GM18499 (cell line): ENCODE measurements around the gene CLEC3B.
"Not testable (repeated sequence)": the region's sequence is repeated elsewhere in the genome, so short reads cannot be mapped to it uniquely, and the experiment has no call there.

Source experiments
- ATAC-seq: cut with Tn5 transposase; IDR thresholded peaks from one replicate; pipeline ENCODE4 v1.9.1; 2021; ENCODE audit warnings: moderate number of reproducible peaks; ENCODE audit not compliant: insufficient read depth, unreplicated experiment

CLEC3B gene

DNA sequence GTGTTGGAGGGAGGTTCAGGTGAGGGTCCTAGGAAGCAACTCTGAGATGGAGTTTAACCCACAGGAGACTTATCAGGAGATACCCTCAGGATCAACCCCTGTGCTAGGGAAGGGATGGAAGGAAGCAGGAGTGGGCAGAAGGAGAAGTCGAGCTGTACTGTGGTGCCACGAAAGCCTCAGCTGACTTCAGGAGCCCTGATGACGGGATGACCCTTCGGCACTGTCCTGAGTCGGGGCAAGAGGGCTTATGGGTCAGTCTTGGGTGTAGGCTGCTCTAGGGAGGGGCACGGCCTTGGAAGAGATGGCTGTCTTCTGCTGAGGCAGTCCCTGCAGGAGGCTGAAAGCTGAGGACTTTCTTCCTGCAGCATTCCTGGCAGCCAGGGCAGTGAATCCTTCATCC lies 7.7 kb downstream of the CLEC3B start:
- ATAC-seq: no peak

DNA sequence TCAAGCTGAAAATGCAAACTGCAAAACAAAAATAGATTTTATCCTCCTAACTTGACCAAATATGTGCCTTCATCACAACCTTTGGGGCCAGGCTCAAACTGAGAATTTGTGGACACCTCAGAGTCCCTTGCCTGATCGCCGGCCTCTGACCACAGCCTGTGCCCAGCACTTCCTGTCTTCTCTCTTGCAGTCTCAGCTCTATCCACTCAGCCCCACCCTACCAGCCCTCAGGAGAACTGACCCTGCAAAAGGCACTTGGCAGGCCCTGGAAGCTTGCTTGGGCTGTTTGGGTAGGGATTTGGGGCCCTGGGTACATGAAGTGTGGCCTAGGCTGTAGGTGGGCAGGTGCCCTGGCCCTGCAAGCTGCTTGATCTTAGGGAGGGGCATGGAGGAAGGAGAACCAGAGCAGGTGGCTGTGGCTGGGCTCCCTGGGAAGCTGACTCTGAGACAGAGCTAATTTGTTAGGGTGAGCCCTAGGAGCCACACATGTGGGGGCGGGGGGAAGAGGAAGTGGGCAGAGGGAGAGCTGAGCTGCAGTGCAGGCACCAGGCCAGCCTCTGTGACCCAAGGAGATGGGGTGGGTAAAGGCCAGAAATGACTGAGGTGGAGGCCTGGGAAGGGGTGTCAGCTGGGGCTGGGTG lies 8.6 kb downstream of the CLEC3B start:
- no peak for ATAC-seq

DNA sequence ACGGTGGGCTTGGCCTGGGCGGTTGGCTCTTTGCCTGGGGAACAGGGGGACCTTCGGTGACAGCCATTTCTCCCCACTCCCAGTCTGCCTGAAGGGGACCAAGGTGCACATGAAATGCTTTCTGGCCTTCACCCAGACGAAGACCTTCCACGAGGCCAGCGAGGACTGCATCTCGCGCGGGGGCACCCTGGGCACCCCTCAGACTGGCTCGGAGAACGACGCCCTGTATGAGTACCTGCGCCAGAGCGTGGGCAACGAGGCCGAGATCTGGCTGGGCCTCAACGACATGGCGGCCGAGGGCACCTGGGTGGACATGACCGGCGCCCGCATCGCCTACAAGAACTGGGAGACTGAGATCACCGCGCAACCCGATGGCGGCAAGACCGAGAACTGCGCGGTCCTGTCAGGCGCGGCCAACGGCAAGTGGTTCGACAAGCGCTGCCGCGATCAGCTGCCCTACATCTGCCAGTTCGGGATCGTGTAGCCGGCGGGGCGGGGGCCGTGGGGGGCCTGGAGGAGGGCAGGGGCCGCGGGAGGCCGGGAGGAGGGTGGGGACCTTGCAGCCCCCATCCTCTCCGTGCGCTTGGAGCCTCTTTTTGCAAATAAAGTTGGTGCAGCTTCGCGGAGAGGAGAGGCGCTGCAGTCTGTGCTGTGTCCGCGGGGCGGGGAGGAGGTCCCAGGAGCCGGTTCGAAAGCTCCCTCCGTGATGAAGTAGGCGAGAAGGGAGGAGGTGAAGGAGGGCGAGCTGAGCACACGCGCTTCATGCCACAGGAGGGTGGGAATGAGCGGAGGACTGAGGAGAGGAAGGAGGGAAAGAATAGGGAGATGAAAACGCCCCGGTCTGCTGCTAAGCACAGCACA lies 9.6 kb downstream of the CLEC3B start:
- no peak for ATAC-seq

DNA sequence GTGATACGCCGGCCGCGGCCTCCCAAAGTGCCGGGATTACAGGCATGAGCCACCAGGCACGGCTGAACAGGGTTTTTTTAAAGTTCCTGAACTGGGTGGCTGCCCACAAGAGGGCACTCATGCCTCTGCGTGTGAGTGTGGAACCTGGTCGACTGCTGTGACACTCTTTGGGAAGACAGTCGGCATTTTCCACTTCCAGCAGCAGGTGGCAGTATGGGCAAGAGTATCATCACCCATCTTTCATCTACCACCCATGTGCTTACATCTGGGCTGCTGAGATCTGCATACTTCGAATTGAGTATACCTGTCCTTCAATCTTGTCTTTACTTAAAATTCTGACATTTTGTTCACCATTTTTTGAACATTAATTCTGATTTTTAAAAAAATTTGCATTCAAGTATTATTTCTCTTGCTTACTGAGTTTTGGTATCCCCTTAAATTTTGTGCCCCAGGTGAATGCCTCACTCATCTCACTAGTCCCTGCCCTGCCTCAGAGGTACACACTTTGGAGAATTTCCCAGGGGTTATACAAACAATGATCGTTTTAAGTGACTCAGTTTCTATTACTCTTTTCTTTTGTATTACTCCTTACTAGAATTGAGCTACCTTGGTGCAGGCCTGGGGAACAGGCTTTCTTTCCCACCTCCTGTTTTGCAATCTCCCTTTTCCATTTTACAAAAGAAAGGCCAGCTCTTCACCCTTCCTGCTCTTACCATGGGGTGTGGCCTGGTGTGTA lies 11.8 kb downstream of the CLEC3B start:
- ATAC-seq: no peak

DNA sequence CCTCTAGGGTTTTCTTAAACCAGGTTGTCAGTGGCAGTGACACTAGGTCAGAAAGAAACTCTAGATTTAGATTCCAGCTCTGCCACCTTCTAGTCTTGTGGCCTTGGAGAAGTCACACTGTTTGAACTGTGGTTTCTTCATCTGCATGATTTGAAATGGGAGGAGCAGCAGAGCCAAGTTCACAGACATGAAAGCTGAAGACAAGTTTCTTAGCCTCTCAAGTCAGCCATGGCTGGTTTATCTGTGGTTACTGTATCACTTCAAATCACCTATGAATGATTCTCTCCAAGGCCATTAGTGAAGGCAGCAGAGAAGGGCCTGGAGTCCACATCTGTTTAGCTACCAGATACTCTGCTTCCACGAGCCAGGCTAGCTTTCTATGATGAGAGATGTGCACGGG lies 15.6 kb downstream of the CLEC3B start:
- ATAC-seq: no peak

DNA sequence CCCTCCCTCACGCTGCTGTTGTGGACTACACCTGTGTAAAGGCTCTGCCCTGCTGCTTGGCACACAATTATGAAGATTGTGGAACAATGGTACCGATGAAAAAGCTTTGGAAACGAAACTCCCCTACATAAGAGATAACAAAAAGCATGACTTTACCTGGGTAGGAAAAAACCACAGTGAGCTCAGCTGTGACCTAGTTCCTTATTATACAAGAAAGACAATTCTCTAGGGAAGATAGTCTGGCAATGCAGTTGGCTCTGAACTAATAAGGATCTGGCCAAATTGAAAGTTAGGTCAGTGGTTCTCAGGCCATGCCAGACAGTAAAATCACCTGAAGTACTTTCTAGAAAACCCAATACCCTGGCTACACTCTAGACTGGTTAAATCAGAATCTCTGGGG lies 16.1 kb downstream of the CLEC3B start:
- ATAC-seq: no peak

DNA sequence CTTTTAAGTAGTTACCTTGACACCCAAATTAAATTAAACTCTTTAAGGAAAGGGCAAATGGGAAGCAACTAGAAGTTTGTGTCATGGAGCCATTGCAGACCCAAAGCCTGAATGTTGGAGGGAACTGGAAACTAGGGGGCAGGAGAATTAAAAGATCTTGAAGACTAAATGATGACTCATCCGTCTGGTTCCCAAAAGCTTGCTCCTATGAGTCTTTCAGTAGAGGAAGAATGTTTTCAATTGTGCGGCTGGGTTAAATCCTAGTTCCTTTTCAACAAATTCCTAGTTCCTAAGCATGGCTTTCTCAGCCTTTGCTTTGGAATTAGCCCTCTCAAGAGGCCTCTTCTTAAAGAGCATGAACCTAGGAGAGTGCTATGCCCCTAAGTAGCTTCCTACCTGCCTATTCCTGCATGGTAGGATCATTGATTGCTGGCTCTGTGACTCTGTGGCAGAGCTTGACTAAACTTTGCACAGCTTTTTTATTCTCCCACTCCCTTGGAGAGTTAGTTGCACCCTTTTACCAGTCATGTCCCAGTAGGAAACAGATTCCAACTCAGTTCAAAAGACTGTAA lies 17.7 kb downstream of the CLEC3B start:
- ATAC-seq: no peak

DNA sequence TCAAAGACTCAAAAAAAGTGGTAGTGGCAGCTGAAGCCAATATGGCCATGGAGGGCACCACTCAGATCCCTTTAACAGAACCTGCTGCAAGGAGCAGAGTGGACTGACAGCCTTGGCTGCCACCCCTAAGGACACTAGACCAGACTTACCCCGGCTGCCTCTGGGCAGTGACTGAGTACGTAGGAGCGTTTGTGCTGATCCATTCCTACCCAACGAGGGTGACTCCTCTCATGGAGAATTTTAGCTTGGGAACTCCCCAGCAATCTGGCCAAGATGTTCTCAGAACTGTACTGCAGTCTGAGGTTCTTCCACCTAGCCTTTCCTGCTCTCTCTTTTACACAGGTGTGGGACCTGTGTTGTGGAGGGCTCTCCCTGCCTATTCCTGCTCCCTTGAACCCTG lies 22.1 kb downstream of the CLEC3B start:
- no peak for ATAC-seq

DNA sequence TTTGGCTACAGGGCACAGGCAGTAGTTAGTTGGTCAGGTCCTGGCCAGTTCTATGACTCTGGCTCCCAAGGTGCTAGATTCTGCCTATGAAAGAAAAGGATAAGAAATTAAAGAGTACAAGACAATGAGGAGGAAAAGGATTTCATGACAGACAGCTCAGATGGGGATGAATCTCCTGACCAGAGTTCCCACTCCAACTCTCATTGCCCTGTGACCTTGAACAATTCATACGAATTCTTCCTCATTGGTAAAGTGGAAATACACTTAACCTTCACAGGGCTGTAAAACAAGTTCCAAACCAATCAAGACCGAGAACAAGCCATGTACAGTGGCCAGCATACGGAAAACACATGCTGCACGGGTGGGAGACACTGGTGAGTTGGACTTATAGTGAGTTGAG lies 23.7 kb downstream of the CLEC3B start:
- no peak for ATAC-seq

DNA sequence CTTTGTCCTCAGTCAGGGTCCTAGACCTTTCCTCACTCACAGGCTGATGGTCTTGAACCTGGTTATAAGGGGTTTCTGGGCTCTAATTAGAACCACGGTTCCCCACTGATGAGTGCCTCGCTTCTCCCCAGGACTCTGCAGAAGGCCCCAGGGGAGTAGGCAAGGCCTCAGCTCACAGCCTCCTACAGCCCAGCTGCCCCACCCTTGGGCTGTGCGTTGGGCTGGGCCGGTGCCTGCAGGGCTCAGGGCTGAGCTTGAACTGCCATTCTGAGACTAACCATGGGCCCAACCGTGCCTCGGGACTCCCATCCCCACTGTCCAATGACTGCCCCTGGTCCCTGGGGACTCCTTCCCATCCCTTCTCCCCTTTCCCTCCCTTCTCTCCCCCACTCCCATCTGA lies 25.6 kb downstream of the CLEC3B start:
- no peak for ATAC-seq

DNA sequence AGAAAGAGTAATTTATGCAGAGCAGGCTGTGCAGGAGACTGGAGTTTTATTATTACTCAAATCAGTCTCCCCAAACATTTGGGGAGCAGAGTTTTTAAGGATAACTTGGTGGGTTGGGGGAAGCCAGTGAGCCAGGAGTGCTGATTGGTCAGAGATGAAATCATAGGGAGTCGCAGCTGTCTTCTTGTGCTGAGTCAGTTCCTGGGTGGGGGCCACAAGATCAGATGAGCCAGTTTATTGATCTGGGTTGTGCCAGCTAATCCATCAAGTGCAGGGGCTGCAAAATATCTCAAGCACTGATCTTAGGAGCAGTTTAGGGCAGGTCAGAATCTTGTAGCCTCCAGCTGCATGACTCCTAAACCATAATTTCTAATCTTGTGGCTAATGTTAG lies 27.7 kb downstream of the CLEC3B start:
- not testable (repeated sequence) for ATAC-seq

DNA sequence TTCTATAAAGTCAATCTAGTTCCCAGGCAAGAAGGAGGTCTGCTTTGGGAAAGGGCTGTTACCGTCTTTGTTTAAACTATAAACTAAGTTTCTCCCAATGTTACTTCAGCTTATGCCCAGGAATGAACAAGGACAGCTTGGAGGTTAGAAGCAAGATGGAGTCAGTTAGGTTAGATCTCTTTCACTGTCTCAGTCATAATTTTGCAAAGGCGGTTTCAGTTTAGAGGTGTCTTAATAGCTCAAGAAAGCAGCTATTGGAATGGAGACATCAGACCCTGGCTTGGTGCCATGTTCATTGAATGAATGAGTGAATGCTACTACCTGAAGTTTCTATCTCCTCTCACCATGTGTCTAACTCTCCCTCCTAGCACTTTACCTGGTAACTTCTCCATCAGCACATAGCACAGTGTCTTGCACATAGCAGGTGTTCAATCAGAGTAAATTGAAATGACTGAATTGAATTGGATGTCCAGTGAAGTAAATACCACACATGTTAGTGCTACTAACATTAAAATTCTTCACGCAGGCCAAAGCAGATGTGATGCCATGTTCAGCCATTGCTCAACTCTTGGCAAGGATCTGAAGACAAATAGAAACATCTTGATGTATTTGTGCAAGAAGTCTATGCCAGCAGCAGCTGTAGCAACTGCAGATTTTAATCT lies 28.2 kb downstream of the CLEC3B start:
- no peak for ATAC-seq

DNA sequence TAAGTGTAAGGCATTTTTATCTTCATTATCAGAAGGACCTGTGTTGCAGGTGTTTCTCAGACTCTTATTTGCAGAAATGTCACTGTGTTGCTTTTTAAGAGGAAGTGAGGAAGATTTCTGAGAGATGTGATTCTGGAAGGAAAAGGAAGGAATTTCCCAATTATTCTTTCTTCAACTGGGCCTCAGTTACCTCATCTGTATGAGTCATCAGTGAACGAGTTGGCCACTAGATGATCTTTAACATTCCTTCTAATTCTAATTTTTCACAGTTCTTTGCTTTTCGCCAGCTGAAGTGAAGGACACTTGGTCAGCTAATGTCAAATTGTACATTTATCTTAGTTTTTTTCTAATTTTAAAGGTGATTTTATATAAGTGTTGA lies 28.9 kb downstream of the CLEC3B start:
- ATAC-seq: no peak

DNA sequence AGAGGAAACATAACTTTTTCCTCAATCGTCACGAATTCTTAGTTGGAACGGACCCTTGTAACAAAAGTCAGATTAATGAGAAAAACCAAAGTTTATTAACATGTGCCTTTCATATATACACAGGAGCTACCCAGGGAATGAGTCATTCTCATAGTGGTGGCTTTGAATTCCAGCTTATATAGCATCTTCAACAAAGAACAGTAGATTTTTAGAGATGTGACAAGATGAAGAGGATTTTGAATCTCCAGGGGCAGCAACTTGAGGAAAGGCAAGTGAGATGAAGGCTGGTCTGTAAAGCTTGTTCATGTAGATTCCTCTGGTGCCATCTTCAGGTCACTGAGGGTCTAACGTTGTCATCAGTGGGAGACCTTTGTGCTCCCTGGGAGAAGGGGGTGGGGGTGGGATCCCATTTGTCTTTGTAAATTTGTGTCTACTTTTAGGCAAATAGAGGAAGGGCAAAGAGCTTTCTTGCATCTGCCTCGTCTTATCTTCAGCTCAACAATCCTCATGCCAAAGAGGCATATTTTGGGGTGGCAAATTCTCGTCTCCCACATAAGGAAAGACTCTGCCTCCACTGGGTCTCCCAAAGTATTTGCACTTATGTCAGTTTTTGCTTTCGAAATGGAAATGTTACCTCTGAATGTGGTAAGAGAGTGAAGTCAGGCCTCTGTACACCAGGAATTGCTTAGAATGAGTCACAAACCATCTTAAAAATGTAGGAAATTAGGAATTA lies 29.5 kb downstream of the CLEC3B start:
- no peak for ATAC-seq

DNA sequence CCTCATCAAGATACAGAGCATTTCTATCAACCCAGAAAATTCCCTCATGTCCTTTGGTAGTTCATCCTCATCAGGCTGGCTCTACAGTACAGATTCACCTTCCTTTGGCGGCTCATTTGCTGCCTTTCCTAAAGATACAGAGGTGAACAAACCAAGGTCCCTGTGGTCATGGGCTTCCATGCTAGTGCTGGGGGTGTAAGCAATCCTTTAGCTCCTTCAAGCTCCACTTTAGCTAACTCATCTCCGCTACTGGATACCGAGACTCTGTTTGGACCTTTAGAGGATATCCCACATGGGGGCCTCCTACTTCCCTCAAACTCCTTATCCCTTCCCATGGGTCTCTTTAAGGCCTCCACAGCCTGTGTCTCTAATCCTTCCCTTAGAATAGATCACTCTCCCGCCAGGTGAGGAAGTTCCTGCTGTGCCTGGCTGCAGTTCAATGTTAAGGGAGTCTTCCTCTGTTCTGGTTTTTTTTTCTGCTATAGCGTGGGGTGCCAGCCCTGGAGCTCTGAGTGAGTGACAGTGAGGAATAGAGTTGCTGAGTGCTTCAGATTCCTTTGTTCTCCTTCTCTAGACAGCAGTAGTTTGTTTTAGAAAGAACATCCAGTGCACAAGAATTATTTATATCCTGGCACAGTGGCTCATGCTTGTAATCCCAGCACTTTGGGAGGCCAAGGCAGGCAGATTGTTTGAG lies 30.7 kb downstream of the CLEC3B start:
- ATAC-seq: no peak

DNA sequence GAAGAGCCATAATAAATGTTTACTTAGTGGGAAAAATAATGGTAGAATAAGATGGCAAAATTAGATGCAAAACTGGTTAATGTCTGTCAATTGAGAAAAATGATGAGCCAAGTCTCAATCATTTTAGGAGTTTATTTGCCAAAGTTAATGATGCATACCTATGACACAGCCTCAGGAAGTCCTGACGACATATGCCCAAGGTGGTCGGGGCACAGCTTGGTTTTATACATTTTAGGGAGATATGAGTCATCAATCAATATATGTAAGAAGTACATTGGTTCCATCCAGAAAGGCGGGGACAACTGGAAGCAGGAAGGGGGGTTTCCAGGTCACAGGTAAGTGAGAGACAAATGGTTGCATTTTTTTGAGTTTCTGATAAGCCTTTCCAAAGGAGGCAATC lies 31.5 kb downstream of the CLEC3B start:
- ATAC-seq: no peak

DNA sequence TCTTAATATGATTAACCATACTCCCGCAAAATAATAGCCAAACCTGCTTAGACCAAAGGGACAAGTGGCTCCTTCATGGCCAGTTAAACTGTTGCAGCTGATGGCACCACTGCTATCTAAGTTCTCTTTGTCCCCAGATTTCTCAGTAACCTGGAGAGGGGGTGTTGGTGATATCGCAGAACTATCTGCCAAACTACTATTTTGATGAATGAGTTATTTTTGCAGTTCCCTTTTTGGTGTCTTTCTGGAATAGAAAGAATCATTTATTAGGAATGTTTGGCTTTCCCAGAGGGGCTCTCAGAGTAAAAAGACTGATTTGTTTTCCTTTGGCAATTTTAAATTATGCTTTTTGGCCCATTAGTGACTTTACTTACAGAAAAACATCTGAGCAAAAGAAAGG lies 33.0 kb downstream of the CLEC3B start:
- no peak for ATAC-seq

DNA sequence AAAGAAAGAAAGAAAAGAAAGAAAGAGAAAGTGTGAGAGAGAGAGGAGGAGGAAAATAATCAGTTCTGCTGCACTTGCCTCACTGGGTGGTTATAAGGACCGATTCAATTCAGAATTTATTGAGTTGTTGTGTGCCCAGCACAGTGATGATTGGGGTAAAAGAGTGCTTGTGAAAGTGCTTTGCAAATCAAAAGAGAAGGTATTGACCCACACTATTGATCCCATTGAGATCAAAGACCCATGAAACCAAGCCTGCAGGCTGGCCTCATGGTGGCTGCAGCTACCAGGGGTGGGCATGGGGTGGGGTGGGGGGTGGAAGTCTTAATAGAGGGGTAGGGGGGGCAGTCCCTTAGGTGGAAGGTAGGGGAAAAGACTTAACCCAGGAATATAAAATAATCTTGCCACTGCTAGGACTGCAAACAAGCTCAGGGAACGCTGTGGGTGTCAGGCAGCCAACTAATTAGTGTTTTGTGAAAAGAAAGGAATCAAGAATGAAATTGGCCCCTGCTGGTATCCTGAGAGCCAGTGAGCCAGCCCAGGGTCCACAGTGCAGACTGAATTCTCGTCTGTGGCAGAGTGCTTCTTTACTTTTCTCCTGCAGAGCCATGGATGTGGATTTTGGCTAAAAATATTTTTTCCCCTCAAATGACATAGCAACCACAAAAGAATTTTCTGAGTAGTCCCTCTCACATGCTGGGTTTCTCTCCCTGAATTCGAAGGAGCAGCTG lies 34.2 kb downstream of the CLEC3B start:
- ATAC-seq: no peak

DNA sequence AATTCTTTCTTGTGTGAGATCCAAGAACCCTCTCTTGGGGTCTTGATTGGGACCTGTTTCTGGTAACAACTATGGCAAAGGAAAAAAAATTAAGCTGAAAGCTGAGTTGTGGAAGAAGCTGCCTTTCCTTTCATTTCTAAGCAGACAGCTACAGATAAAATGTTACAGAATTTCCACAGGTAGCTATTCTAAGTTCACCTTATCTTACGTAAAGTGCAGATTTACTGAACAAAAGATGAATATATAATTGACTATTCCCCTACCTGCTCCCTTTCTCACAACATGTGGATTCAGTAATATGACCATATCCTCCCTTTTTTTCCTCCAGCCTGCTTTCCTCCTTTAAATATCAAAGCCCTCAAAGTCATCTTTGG lies 36.6 kb downstream of the CLEC3B start:
- ATAC-seq: no peak
